WTC11 (cell line): ENCODE measurements around the gene CATSPERE. TPM values are rescaled to one million over a fixed set of nuclear protein-coding genes. Genes with fewer than 3 reads are reported as not detected.

Experiments used
- ATAC-seq: fragments of 200-7000 bp; cut with Tn5 transposase; 2 replicates; pipeline ENCODE4 v1.10.0; 2021; ENCODE audit warnings: mild to moderate bottlenecking, moderate library complexity
- CTCF ChIA-PET: fragments of 300-600 bp; sonication (Branson Sonifier 250); formaldehyde crosslinking; loops from one replicate; lab custom pipeline; 2021; ENCODE audit warnings: antibody characterized with exemption; lab: Charles Lee
- POLR2A ChIA-PET: fragments of 350-600 bp; sonication (Branson Sonifier 250); formaldehyde crosslinking; loops from one replicate; lab custom pipeline; 2021; ENCODE audit warnings: antibody characterized with exemption; lab: Charles Lee
- DNase-seq: peaks from one replicate; pipeline ENCODE4 v3.0.0; 2021; ENCODE audit warnings: low spot score
- H3K27ac Mint-ChIP-seq: 2 replicates; pipeline ENCODE4 v1.8.0; 2021; ENCODE audit warnings: mixed read lengths
- H3K27me3 Mint-ChIP-seq: 2 replicates; pipeline ENCODE4 v1.8.0; 2021; ENCODE audit warnings: low read depth, mild to moderate bottlenecking, moderate library complexity, mixed read lengths
- H3K36me3 Mint-ChIP-seq: 2 replicates; pipeline ENCODE4 v1.8.0; 2021; ENCODE audit warnings: mixed read lengths
- H3K4me1 Mint-ChIP-seq: 2 replicates; pipeline ENCODE4 v1.8.0; 2022; ENCODE audit warnings: mixed read lengths
- H3K4me3 Mint-ChIP-seq: 2 replicates; pipeline ENCODE4 v1.8.0; 2021; ENCODE audit warnings: mild to moderate bottlenecking, moderate library complexity, mixed read lengths
- H3K9me3 Mint-ChIP-seq: 2 replicates; pipeline ENCODE4 v1.8.0; 2021; ENCODE audit warnings: mixed read lengths
- ATF1 ChIP-seq: sonication (generic); formaldehyde crosslinking; IDR thresholded peaks from 2 replicates; pipeline ENCODE4 v1.8.1; 2023; ENCODE audit warnings: mild to moderate bottlenecking, moderate library complexity, missing genetic modification reagents
- GTF2I ChIP-seq: fragments of 250-450 bp; sonication (Bioruptor Pico); conservative IDR thresholded peaks from 2 replicates; pipeline ENCODE4 v1.4.0; 2021; ENCODE audit warnings: mild to moderate bottlenecking
- JUN ChIP-seq: sonication (generic); formaldehyde crosslinking; IDR thresholded peaks from 2 replicates; pipeline ENCODE4 v1.8.0; 2023; ENCODE audit warnings: mild to moderate bottlenecking, missing genetic modification reagents
- NFATC4 ChIP-seq: fragments of 250-450 bp; sonication (Bioruptor Pico); IDR thresholded peaks from 2 replicates; pipeline ENCODE4 v1.9.0; 2021; ENCODE audit warnings: mild to moderate bottlenecking
- NR1H2 ChIP-seq: sonication (generic); formaldehyde crosslinking; IDR thresholded peaks from 2 replicates; pipeline ENCODE4 v1.9.0; 2021; ENCODE audit warnings: mild to moderate bottlenecking, moderate library complexity, missing genetic modification reagents
- RORB ChIP-seq: fragments of 250-450 bp; sonication (Bioruptor Pico); IDR thresholded peaks from 2 replicates; pipeline ENCODE4 v1.9.0; 2021; ENCODE audit warnings: mild to moderate bottlenecking
- SMAD3 ChIP-seq: sonication (generic); formaldehyde crosslinking; IDR thresholded peaks from 2 replicates; pipeline ENCODE4 v1.8.0; 2022; ENCODE audit warnings: missing genetic modification reagents, mild to moderate bottlenecking, borderline replicate concordance
- SP1 ChIP-seq: sonication (generic); formaldehyde crosslinking; conservative IDR thresholded peaks from 2 replicates; pipeline ENCODE4 v1.8.1; 2022; ENCODE audit warnings: missing genetic modification reagents
- ZNF219 ChIP-seq: sonication (generic); formaldehyde crosslinking; IDR thresholded peaks from 2 replicates; pipeline ENCODE4 v1.8.0; 2023; ENCODE audit warnings: missing genetic modification reagents, mild to moderate bottlenecking, borderline replicate concordance
- ZNF416 ChIP-seq: fragments of 250-450 bp; sonication (Bioruptor Pico); IDR thresholded peaks from 2 replicates; pipeline ENCODE4 v1.9.0; 2021; ENCODE audit warnings: mild to moderate bottlenecking, inconsistent platforms
- ZNF671 ChIP-seq: fragments of 250-450 bp; sonication (Bioruptor Pico); IDR thresholded peaks from 2 replicates; pipeline ENCODE4 v1.8.0; 2021; ENCODE audit warnings: mild to moderate bottlenecking
- total RNA-seq: library from RNA; stranded (reverse); gene quantifications from 3 replicates; pipeline ENCODE4 v1.2.3, GENCODE V29; 2021
- TF ChIP-seq, protein P1 (sequence below): sonication (generic); formaldehyde crosslinking; IDR thresholded peaks from 2 replicates; pipeline ENCODE4 v1.8.1; 2022; ENCODE audit warnings: mild to moderate bottlenecking, moderate library complexity, missing genetic modification reagents
- TF ChIP-seq, protein P2 (sequence below): fragments of 200-600 bp; IDR thresholded peaks from 2 replicates; pipeline ENCODE4 v1.8.0; 2022; ENCODE audit warnings: antibody characterized with exemption
- TF ChIP-seq, protein P3 (sequence below): sonication (generic); formaldehyde crosslinking; IDR thresholded peaks from 2 replicates; pipeline ENCODE4 v1.8.1; 2022; ENCODE audit warnings: low read depth, mild to moderate bottlenecking, moderate library complexity, missing genetic modification reagents, borderline replicate concordance
- TF ChIP-seq, protein P4 (sequence below): sonication (generic); formaldehyde crosslinking; IDR thresholded peaks from 2 replicates; pipeline ENCODE4 v1.8.0; 2023; ENCODE audit warnings: missing genetic modification reagents, mild to moderate bottlenecking, borderline replicate concordance
- TF ChIP-seq, protein P5 (sequence below): fragments of 250-450 bp; sonication (Bioruptor Pico); IDR thresholded peaks from 2 replicates; pipeline ENCODE4 v1.9.0; 2021; ENCODE audit warnings: mild to moderate bottlenecking
- TF ChIP-seq, protein P6 (sequence below): fragments of 250-450 bp; sonication (Bioruptor Pico); IDR thresholded peaks from 2 replicates; pipeline ENCODE4 v1.9.0; 2021; ENCODE audit warnings: mild to moderate bottlenecking

Gene CATSPERE
- total RNA-seq, 1 experiment from 2014 or later = 0.66 TPM

DNA sequence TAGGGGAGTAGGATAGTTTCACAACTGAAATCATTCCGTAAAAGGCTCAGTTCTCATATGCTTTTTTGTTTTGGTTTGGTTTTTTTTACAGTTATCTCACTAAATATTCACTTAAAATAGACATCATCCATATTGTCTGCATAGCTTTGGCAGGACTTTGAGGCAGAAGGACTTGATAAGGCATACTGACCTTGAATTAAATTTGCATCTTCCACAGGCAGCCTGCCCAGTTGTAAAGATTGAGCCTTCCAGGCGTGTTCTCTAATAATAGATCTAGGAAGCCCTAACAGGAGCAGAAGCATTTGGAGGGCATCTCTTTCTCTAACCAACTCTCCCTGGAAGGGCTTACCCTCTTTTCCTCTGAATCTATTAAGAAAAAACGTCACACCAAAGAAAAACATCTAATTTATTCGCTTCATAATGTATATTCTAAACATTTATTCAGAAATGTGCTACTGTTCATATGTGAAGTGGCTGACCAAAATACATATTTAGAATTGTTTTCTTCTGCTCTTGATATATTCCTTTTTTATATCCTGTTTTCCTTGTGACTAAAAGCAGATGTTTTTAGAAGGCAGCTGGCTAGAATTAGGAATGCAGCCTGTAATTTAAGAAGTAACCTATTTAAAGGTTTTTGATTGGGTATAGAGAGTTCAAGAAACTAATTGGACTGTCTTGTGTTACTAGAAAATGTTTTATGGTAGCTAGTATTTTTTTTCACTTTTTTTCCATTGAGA is 212.0 kb downstream of the CATSPERE start:
- ChIA-PET POLR2A (no interaction called here), CTCF (no interaction called here)
- no peak for DNase-seq
- Mint-ChIP-seq H3K36me3 (peaks cover 9% of the 10 kb centered on the region), H3K4me1 (peaks cover 15% of the 10 kb centered on the region), H3K27me3 (no peaks in the 10 kb centered on the region), H3K27ac (0 out of 2 replicates have a peak overlapping the region, but pooled peaks have one; percentile 36), H3K4me3 (no peak overlapping the region), H3K9me3 (no peaks in the 10 kb centered on the region)
- TF ChIP-seq ZNF219 (CRISPR knock-in tag) = no peak
- no peak for TF ChIP-seq ATF1 (CRISPR knock-in tag)
- TF ChIP-seq, protein P1, sequence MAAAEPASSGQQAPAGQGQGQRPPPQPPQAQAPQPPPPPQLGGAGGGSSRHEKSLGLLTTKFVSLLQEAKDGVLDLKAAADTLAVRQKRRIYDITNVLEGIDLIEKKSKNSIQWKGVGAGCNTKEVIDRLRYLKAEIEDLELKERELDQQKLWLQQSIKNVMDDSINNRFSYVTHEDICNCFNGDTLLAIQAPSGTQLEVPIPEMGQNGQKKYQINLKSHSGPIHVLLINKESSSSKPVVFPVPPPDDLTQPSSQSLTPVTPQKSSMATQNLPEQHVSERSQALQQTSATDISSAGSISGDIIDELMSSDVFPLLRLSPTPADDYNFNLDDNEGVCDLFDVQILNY (CRISPR knock-in tag) = no peak
- TF ChIP-seq SMAD3 (CRISPR knock-in tag) = no peak
- TF ChIP-seq, protein P2, sequence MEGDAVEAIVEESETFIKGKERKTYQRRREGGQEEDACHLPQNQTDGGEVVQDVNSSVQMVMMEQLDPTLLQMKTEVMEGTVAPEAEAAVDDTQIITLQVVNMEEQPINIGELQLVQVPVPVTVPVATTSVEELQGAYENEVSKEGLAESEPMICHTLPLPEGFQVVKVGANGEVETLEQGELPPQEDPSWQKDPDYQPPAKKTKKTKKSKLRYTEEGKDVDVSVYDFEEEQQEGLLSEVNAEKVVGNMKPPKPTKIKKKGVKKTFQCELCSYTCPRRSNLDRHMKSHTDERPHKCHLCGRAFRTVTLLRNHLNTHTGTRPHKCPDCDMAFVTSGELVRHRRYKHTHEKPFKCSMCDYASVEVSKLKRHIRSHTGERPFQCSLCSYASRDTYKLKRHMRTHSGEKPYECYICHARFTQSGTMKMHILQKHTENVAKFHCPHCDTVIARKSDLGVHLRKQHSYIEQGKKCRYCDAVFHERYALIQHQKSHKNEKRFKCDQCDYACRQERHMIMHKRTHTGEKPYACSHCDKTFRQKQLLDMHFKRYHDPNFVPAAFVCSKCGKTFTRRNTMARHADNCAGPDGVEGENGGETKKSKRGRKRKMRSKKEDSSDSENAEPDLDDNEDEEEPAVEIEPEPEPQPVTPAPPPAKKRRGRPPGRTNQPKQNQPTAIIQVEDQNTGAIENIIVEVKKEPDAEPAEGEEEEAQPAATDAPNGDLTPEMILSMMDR = no peak
- TF ChIP-seq, protein P3, sequence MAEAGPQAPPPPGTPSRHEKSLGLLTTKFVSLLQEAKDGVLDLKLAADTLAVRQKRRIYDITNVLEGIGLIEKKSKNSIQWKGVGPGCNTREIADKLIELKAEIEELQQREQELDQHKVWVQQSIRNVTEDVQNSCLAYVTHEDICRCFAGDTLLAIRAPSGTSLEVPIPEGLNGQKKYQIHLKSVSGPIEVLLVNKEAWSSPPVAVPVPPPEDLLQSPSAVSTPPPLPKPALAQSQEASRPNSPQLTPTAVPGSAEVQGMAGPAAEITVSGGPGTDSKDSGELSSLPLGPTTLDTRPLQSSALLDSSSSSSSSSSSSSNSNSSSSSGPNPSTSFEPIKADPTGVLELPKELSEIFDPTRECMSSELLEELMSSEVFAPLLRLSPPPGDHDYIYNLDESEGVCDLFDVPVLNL (CRISPR knock-in tag) = no peak
- no peak for TF ChIP-seq NFATC4 (CRISPR knock-in tag)
- TF ChIP-seq ZNF671 = no peak
- TF ChIP-seq, protein P4, sequence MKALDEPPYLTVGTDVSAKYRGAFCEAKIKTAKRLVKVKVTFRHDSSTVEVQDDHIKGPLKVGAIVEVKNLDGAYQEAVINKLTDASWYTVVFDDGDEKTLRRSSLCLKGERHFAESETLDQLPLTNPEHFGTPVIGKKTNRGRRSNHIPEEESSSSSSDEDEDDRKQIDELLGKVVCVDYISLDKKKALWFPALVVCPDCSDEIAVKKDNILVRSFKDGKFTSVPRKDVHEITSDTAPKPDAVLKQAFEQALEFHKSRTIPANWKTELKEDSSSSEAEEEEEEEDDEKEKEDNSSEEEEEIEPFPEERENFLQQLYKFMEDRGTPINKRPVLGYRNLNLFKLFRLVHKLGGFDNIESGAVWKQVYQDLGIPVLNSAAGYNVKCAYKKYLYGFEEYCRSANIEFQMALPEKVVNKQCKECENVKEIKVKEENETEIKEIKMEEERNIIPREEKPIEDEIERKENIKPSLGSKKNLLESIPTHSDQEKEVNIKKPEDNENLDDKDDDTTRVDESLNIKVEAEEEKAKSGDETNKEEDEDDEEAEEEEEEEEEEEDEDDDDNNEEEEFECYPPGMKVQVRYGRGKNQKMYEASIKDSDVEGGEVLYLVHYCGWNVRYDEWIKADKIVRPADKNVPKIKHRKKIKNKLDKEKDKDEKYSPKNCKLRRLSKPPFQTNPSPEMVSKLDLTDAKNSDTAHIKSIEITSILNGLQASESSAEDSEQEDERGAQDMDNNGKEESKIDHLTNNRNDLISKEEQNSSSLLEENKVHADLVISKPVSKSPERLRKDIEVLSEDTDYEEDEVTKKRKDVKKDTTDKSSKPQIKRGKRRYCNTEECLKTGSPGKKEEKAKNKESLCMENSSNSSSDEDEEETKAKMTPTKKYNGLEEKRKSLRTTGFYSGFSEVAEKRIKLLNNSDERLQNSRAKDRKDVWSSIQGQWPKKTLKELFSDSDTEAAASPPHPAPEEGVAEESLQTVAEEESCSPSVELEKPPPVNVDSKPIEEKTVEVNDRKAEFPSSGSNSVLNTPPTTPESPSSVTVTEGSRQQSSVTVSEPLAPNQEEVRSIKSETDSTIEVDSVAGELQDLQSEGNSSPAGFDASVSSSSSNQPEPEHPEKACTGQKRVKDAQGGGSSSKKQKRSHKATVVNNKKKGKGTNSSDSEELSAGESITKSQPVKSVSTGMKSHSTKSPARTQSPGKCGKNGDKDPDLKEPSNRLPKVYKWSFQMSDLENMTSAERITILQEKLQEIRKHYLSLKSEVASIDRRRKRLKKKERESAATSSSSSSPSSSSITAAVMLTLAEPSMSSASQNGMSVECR (CRISPR knock-in tag) = no peak
- TF ChIP-seq JUN (CRISPR knock-in tag) = no peak
- no peak for TF ChIP-seq RORB (CRISPR knock-in tag)
- no peak for TF ChIP-seq GTF2I (CRISPR knock-in tag)
- TF ChIP-seq, protein P5, sequence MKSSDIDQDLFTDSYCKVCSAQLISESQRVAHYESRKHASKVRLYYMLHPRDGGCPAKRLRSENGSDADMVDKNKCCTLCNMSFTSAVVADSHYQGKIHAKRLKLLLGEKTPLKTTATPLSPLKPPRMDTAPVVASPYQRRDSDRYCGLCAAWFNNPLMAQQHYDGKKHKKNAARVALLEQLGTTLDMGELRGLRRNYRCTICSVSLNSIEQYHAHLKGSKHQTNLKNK (CRISPR knock-in tag) = no peak
- TF ChIP-seq, protein P6, sequence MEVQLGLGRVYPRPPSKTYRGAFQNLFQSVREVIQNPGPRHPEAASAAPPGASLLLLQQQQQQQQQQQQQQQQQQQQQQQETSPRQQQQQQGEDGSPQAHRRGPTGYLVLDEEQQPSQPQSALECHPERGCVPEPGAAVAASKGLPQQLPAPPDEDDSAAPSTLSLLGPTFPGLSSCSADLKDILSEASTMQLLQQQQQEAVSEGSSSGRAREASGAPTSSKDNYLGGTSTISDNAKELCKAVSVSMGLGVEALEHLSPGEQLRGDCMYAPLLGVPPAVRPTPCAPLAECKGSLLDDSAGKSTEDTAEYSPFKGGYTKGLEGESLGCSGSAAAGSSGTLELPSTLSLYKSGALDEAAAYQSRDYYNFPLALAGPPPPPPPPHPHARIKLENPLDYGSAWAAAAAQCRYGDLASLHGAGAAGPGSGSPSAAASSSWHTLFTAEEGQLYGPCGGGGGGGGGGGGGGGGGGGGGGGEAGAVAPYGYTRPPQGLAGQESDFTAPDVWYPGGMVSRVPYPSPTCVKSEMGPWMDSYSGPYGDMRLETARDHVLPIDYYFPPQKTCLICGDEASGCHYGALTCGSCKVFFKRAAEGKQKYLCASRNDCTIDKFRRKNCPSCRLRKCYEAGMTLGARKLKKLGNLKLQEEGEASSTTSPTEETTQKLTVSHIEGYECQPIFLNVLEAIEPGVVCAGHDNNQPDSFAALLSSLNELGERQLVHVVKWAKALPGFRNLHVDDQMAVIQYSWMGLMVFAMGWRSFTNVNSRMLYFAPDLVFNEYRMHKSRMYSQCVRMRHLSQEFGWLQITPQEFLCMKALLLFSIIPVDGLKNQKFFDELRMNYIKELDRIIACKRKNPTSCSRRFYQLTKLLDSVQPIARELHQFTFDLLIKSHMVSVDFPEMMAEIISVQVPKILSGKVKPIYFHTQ = no peak
- TF ChIP-seq NR1H2 (CRISPR knock-in tag) = no peak
- TF ChIP-seq ZNF416 (CRISPR knock-in tag) = no peak
- TF ChIP-seq SP1 = no peak
- no peak for ATAC-seq
